K562 (cell line): ENCODE data around the gene ECD. TPM values are rescaled to one million over a fixed set of nuclear protein-coding genes. Genes with fewer than 3 reads are reported as not detected.
A peak's percentile ranks its signal among the peaks of the same experiment; 100 is the strongest.

ENCODE experiments used
- ATAC-seq: fragments of 200-7000 bp; cut with Tn5 transposase; 3 replicates; pipeline ENCODE4 v1.9.1; 2020; ENCODE audit warnings: moderate library complexity
- BruUV-seq: library from RNA; stranded (reverse); fragments of 400-500 nt; replicated peaks from 2 replicates; lab custom pipeline; 2021; lab: Mats Ljungman, UMichigan
- CTCF ChIA-PET: fragments of 300-600 bp; formaldehyde crosslinking; extraction: SDS; loops from one replicate; lab custom pipeline; 2021; ENCODE audit warnings: low intra/inter-chr PET ratio; lab: Yijun Ruan, JAX
- POLR2A ChIA-PET: fragments of 300-600, 350-650 bp; sonication (Branson Sonifier 250); formaldehyde crosslinking; extraction: SDS; loops from one replicate; lab custom pipeline; 2021; ENCODE audit warnings: antibody characterized with exemption, inconsistent platforms; lab: Yijun Ruan, JAX
- DNase-seq, 4 experiments: peaks; one replicate each; pipeline versions ENCODE4 v3.0.0 to v3.0.0-alpha.2; 2011 to 2018; ENCODE audit warnings: low spot score in 3 of 4, mixed read lengths in 3 of 4; ENCODE audit errors: extremely low read depth in 1 of 4
- FAIRE-seq: peaks from 2 replicates; lab custom pipeline; 2011; peaks lifted over from hg19 to GRCh38; lab: Jason Lieb, UNC
- H2AFZ ChIP-seq: 2 replicates; pipeline ENCODE4 v1.6.0; 2011; ENCODE audit warnings: low read depth, low read length, control low read depth, inconsistent platforms
- H3K27ac ChIP-seq: fragments of 200-600 bp; 3 replicates; pipeline ENCODE4 v1.8.0; 2011; ENCODE audit warnings: low read depth, mild to moderate bottlenecking, control low read depth, inconsistent platforms, low read length, moderate library complexity, mixed read lengths; ENCODE audit errors: extremely low read depth
- H3K27me3 ChIP-seq, 2 experiments: fragments of 300-600 bp in 1 of 2; 2 replicates in 1 of 2; 3 replicates in 1 of 2; pipeline versions ENCODE4 v1.6.0 to v1.8.0; 2011; ENCODE audit warnings: inconsistent platforms in 2 of 2, low read length in 2 of 2, mild to moderate bottlenecking in 1 of 2, mixed read lengths in 1 of 2, moderate library complexity in 1 of 2; ENCODE audit not compliant: control insufficient read depth in 2 of 2, insufficient read depth in 2 of 2
- H3K36me3 ChIP-seq: fragments of 300-600 bp; 3 replicates; pipeline ENCODE4 v1.8.0; 2011; ENCODE audit warnings: mild to moderate bottlenecking, low read length, inconsistent platforms; ENCODE audit not compliant: control insufficient read depth, insufficient read depth
- H3K4me1 ChIP-seq, 2 experiments: fragments of 200-600 bp in 1 of 2; replicated peaks in 1 of 2; 2 replicates in 1 of 2; 3 replicates in 1 of 2; pipeline versions ENCODE4 v1.5.1 to v1.8.0; 2011; ENCODE audit warnings: inconsistent platforms in 2 of 2, low read length in 2 of 2, mild to moderate bottlenecking in 1 of 2, mixed read lengths in 1 of 2, moderate library complexity in 1 of 2; ENCODE audit not compliant: control insufficient read depth in 2 of 2, insufficient read depth in 2 of 2
- H3K4me2 ChIP-seq: 2 replicates; pipeline ENCODE4 v1.6.1; 2011; ENCODE audit warnings: low read length, control low read depth, inconsistent platforms, mixed read lengths; ENCODE audit not compliant: insufficient read depth
- H3K4me3 ChIP-seq: fragments of 200-600 bp; sonication (generic), shearing (Covaris generic); 2 replicates; pipeline ENCODE4 v1.5.1; 2016; ENCODE audit warnings: control low read depth, inconsistent platforms
- H3K79me2 ChIP-seq: fragments of 200-600 bp; 3 replicates; pipeline ENCODE4 v1.8.0; 2011; ENCODE audit warnings: low read length, inconsistent platforms; ENCODE audit not compliant: control insufficient read depth, insufficient read depth
- H3K9ac ChIP-seq, 2 experiments: 2 replicates each; pipeline versions ENCODE4 v1.6.0 to v1.6.1; 2011; ENCODE audit warnings: low read depth in 2 of 2, low read length in 2 of 2, control low read depth in 1 of 2, inconsistent platforms in 1 of 2, mild to moderate bottlenecking in 1 of 2, mixed read lengths in 1 of 2; ENCODE audit not compliant: insufficient read depth in 1 of 2
- H3K9me1 ChIP-seq: one replicate; pipeline ENCODE4 v1.6.0; 2011; ENCODE audit warnings: inconsistent platforms, mild to moderate bottlenecking, low read length, moderate library complexity; ENCODE audit not compliant: control insufficient read depth, insufficient read depth
- H3K9me3 ChIP-seq: replicated peaks from 2 replicates; pipeline ENCODE4 v1.5.1; 2011; ENCODE audit warnings: low read depth, low read length, inconsistent platforms; ENCODE audit not compliant: control insufficient read depth, insufficient read depth
- H4K20me1 ChIP-seq: replicated peaks from 2 replicates; pipeline ENCODE4 v1.6.1; 2011; ENCODE audit warnings: low read length, inconsistent platforms, mixed read lengths; ENCODE audit not compliant: control insufficient read depth, insufficient read depth
- ASH1L ChIP-seq: fragments of 450-650 bp; IDR thresholded peaks from 2 replicates; pipeline ENCODE4 v1.6.1; 2018; ENCODE audit warnings: borderline replicate concordance, mild to moderate bottlenecking, low read depth; ENCODE audit not compliant: partially characterized antibody
- CSDE1 ChIP-seq, 2 experiments: fragments of 450-650 bp; IDR thresholded peaks; 2 replicates each; pipeline ENCODE4 v1.6.1; 2016; ENCODE audit warnings: mild to moderate bottlenecking in 1 of 2
- E2F3 ChIP-seq: fragments of 250-450 bp; sonication (Bioruptor Pico); IDR thresholded peaks from 2 replicates; pipeline ENCODE4 v1.4.0; 2020; ENCODE audit warnings: mild to moderate bottlenecking
- NR2C2 ChIP-seq, 2 experiments: fragments of 200-800 bp in 1 of 2; sonication (Bioruptor generic) in 1 of 2; sonication (generic) in 1 of 2; formaldehyde crosslinking in 1 of 2; IDR thresholded peaks; 2 replicates each; pipeline versions ENCODE4 v1.6.1 to v1.8.0; 2016 to 2022; ENCODE audit warnings: mild to moderate bottlenecking in 1 of 2, missing compliant biosample characterization in 1 of 2, missing genetic modification characterization in 1 of 2, missing genetic modification reagents in 1 of 2
- POLR2AphosphoS5 ChIP-seq: IDR thresholded peaks from 2 replicates; pipeline ENCODE4 v1.6.1; 2011; ENCODE audit warnings: mild to moderate bottlenecking, low read depth, low read length, moderate library complexity; ENCODE audit not compliant: control insufficient read depth, insufficient read depth
- POLR3G ChIP-seq: IDR thresholded peaks from 2 replicates; pipeline ENCODE4 v1.6.1; 2011; ENCODE audit not compliant: insufficient read length, insufficient replicate concordance; ENCODE audit errors: extremely low read depth
- PTRF ChIP-seq: fragments of 450-650 bp; IDR thresholded peaks from 2 replicates; pipeline ENCODE4 v1.6.1; 2016; ENCODE audit warnings: mild to moderate bottlenecking, missing genetic modification characterization, missing compliant biosample characterization
- RAD51 ChIP-seq: fragments of 450-650 bp; IDR thresholded peaks from 2 replicates; pipeline ENCODE4 v1.7.1; 2016; ENCODE audit warnings: low read depth, mild to moderate bottlenecking, borderline replicate concordance
- RB1 ChIP-seq: fragments of 450-650 bp; IDR thresholded peaks from 2 replicates; pipeline ENCODE4 v1.6.1; 2017; ENCODE audit warnings: low read depth, mild to moderate bottlenecking
- TBP ChIP-seq: optimal IDR thresholded peaks from 2 replicates; pipeline ENCODE3; 2011; ENCODE audit warnings: low read depth, low read length, improper control_type of control experiment
- TCF7L2 ChIP-seq: fragments of 150-350 bp; IDR thresholded peaks from 2 replicates; pipeline ENCODE4 v1.6.1; 2016; ENCODE audit warnings: low read depth, mild to moderate bottlenecking, low read length, moderate library complexity
- TEAD2 ChIP-seq: fragments of 450-650 bp; IDR thresholded peaks from 2 replicates; pipeline ENCODE4 v1.6.1; 2016; ENCODE audit warnings: missing genetic modification characterization, control low read depth, missing compliant biosample characterization
- XRCC4 ChIP-seq: IDR thresholded peaks from one replicate; pipeline ENCODE4 v1.6.1; 2011; ENCODE audit not compliant: insufficient read depth, insufficient read length; ENCODE audit errors: extremely low read depth
- WGBS: fragments of 100-300 bp; shearing (Covaris generic); methylation state at CpG from one replicate; pipeline ENCODE4 v1.1.6; 2016; ENCODE audit warnings: low coverage, mixed read lengths; ENCODE audit not compliant: insufficient coverage; ENCODE audit errors: missing lambda C conversion rate; 5-methylcytosine and 5-hydroxymethylcytosine counted together
- in situ Hi-C: fragments of 300-500 bp; cut with MboI; formaldehyde crosslinking; loops from 4 replicates; pipeline ENCODE4 v1.15.0; 2018; ENCODE audit warnings: inconsistent platforms, mixed read lengths
- intact Hi-C: fragments of 100-400 bp; cut with micrococcal nuclease; formaldehyde crosslinking; loops from 2 replicates; pipeline ENCODE4 v1.14.2; 2022
- polyA plus RNA-seq, 8 experiments: library from polyadenylated mRNA; depleted of rRNA in 4 of 8; stranded (reverse) in 5 of 8; unstranded in 3 of 8; fragments of >200 nt; fragmentation: Nextera tagmentation in 2 of 8; fragmentation: Illumina TruSeq in 1 of 8; extraction: Ambion mirVana in 2 of 8; extraction: Trizol in 1 of 8; gene quantifications; 2 replicates each; pipeline versions ENCODE4 v1.2.1 to v1.2.3, GENCODE V29; 2011 to 2014; ENCODE audit warnings: inconsistent platforms in 1 of 8, missing spikeins in 1 of 8
- total RNA-seq, 7 experiments: library from RNA; depleted of rRNA in 6 of 7; stranded (reverse); fragments of >200 nt in 6 of 7; fragmentation: Illumina TruSeq in 2 of 7; extraction: Trizol in 2 of 7; gene quantifications; 2 replicates each; pipeline versions ENCODE4 v1.2.1 to v1.2.3, GENCODE V29; 2011 to 2021; ENCODE audit warnings: low replicate concordance in 1 of 7
- TF ChIP-seq, protein P1 (sequence below): fragments of 450-650 bp; IDR thresholded peaks from 2 replicates; pipeline ENCODE4 v1.6.1; 2014; ENCODE audit warnings: low read depth, mild to moderate bottlenecking, moderate library complexity, borderline replicate concordance
- TF ChIP-seq, protein P2 (sequence below): sonication (generic); formaldehyde crosslinking; IDR thresholded peaks from 2 replicates; pipeline ENCODE4 v1.8.0; 2022; ENCODE audit warnings: mild to moderate bottlenecking, missing genetic modification reagents
- TF ChIP-seq, protein P3 (sequence below), 2 experiments: fragments of 150-350 bp in 1 of 2; IDR thresholded peaks; 2 replicates each; pipeline ENCODE4 v1.6.1; 2012 to 2016; ENCODE audit warnings: low read depth in 2 of 2, low read length in 2 of 2, mild to moderate bottlenecking in 1 of 2, moderate library complexity in 1 of 2

The ECD gene
- total and polyA plus RNA-seq, 9 of the 15 experiments (the other 6 are each of a cell fraction or from before 2014, with no cell fraction given): 33.5 to 79.9 (median 53.2) TPM

DNA sequence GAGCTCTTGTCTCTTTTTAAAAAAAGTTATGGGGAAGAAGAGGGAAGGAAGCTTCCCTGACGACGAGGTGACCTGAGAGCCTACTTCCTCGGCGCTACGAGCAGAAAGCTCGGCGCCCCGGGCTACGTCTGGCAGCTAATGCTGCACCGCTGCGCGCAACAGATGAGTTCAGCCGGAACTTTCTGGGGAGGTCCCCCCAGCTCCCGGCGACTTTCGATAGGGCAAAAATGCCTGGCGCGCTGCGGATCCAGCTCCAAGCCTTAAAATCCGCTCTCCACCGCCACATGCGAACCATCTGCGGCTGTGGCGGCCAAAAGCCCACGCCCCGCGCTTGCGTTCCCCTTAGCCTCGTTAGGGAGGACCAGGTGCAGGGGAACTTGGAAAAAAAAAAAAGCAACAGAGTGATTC, 71.8 kb downstream of the ECD start:
- in situ Hi-C loops (no loop called here), intact Hi-C loops (loop anchor here (1.0 to 5.0 kb wide), 4 partner anchors 14 to 151 kb away; partner anchors contain the start of genes DNAJC9, ECD, FAM149B1 and NUDT13)
- FAIRE-seq (no peak), DNase-seq (peak; percentile 50 to 80 (median 62)), ATAC-seq (peak; percentile 74)
- peak overlapping the region; percentile 82 for H2AFZ ChIP-seq
- ChIA-PET CTCF (interaction anchor here (2.7 kb wide), 1 partner anchor 63 kb away, joined by 18 read pairs; no protein-coding TSS in a partner anchor), POLR2A (interaction anchor here (0.6 to 7.5 kb wide), 26 partner anchors 9 to 823 kb away, joined by 3 to 112 read pairs (median 4); partner anchors contain the start of genes DNAJC9, ECD, FAM149B1 and NUDT13)
- H3K79me2 ChIP-seq: peaks cover 55% of the 10 kb centered on the region
- peak overlapping the region; percentile 74 for H3K4me3 ChIP-seq
- H4K20me1 ChIP-seq: peaks cover 8% of the 10 kb centered on the region; the same call in 1 of the 2 replicates
- peak overlapping the region; percentile 91 to 99 for H3K9ac ChIP-seq
- no peaks in the 10 kb centered on the region for H3K9me3 ChIP-seq
- peak overlapping the region; percentile 90 for H3K27ac ChIP-seq
- peak overlapping the region; percentile 82 for H3K4me2 ChIP-seq
- peaks cover 7% of the 10 kb centered on the region; the same call in 2 of the 3 replicates for H3K36me3 ChIP-seq
- no peaks in the 10 kb centered on the region for H3K9me1 ChIP-seq
- H3K27me3 ChIP-seq: no peaks in the 10 kb centered on the region
- H3K4me1 ChIP-seq: peaks cover 10 to 12% of the 10 kb centered on the region in 2 experiments; a peak in 3 of 5 replicates
- WGBS: under 1% methylated on average over 27 of the region's 29 CpGs
- BruUV-seq: no TSS peak
- TF ChIP-seq, protein P1, sequence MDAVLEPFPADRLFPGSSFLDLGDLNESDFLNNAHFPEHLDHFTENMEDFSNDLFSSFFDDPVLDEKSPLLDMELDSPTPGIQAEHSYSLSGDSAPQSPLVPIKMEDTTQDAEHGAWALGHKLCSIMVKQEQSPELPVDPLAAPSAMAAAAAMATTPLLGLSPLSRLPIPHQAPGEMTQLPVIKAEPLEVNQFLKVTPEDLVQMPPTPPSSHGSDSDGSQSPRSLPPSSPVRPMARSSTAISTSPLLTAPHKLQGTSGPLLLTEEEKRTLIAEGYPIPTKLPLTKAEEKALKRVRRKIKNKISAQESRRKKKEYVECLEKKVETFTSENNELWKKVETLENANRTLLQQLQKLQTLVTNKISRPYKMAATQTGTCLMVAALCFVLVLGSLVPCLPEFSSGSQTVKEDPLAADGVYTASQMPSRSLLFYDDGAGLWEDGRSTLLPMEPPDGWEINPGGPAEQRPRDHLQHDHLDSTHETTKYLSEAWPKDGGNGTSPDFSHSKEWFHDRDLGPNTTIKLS: no peak
- no peak for TF ChIP-seq TBP
- TF ChIP-seq E2F3 (CRISPR knock-in tag): no peak
- no peak for TF ChIP-seq RAD51
- TF ChIP-seq, protein P2, sequence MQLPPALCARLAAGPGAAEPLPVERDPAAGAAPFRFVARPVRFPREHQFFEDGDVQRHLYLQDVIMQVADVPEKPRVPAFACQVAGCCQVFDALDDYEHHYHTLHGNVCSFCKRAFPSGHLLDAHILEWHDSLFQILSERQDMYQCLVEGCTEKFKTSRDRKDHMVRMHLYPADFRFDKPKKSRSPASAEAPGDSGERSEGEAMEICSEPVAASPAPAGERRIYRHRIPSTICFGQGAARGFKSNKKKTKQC (CRISPR knock-in tag): no peak
- no peak for TF ChIP-seq NR2C2 (CRISPR knock-in tag; IDR thresholded peaks at IDR 0.05)
- TF ChIP-seq NR2C2 (tag; IDR thresholded peaks at IDR 0.05): 0 out of 2 replicates have a peak, but pooled peaks have one; percentile 32
- TF ChIP-seq, protein P3, sequence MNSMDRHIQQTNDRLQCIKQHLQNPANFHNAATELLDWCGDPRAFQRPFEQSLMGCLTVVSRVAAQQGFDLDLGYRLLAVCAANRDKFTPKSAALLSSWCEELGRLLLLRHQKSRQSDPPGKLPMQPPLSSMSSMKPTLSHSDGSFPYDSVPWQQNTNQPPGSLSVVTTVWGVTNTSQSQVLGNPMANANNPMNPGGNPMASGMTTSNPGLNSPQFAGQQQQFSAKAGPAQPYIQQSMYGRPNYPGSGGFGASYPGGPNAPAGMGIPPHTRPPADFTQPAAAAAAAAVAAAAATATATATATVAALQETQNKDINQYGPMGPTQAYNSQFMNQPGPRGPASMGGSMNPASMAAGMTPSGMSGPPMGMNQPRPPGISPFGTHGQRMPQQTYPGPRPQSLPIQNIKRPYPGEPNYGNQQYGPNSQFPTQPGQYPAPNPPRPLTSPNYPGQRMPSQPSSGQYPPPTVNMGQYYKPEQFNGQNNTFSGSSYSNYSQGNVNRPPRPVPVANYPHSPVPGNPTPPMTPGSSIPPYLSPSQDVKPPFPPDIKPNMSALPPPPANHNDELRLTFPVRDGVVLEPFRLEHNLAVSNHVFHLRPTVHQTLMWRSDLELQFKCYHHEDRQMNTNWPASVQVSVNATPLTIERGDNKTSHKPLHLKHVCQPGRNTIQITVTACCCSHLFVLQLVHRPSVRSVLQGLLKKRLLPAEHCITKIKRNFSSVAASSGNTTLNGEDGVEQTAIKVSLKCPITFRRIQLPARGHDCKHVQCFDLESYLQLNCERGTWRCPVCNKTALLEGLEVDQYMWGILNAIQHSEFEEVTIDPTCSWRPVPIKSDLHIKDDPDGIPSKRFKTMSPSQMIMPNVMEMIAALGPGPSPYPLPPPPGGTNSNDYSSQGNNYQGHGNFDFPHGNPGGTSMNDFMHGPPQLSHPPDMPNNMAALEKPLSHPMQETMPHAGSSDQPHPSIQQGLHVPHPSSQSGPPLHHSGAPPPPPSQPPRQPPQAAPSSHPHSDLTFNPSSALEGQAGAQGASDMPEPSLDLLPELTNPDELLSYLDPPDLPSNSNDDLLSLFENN (IDR thresholded peaks at IDR 0.05; ENCODE audit: low read depth in 2 of 2, low read length in 2 of 2): no peak
- TF ChIP-seq POLR3G: no peak
- peak; percentile 34; the same call in 1 of the 2 replicates for TF ChIP-seq RB1
- no peak for TF ChIP-seq TEAD2 (tag)
- no peak for TF ChIP-seq XRCC4
- TF ChIP-seq PTRF (tag): no peak
- no peak for TF ChIP-seq ASH1L
- no peak for TF ChIP-seq POLR2AphosphoS5
- no peak for TF ChIP-seq CSDE1 (IDR thresholded peaks at IDR 0.05)
- TF ChIP-seq TCF7L2: no peak
